Posterior cingulate gyrus (tissue), 11 donors: Measurements from ENCODE around the gene AFAP1.
A peak's percentile ranks its signal among the peaks of the same experiment; 100 is the strongest.

Experiments used
- DNase-seq, 10 donors: peaks; one replicate each; pipeline versions ENCODE4 v3.0.0 to v3.0.0-alpha.2; 2020 to 2021; ENCODE audit warnings: mixed read lengths in 3 of 10
- intact Hi-C: fragments of 100-400 bp; cut with DNase I; formaldehyde crosslinking; loops from one replicate; pipeline ENCODE4 v1.15.1; 2023

Gene AFAP1

GRCh38 chr4:7717946-7718490, 221.6 kb downstream of the AFAP1 start:
- intact Hi-C loops: no loop called here
- DNase-seq: peak in 1 of 10 donors; percentile 54

GRCh38 chr4:7717161-7717560, 222.5 kb downstream of the AFAP1 start:
- intact Hi-C loops: no loop called here

GRCh38 chr4:7716010-7716721, 223.5 kb downstream of the AFAP1 start:
- intact Hi-C loops: no loop called here
- DNase-seq: no peak

More at GRCh38 chr4:7717161-7717560, 222.5 kb downstream of the AFAP1 start:
- DNase-seq: no peak

GRCh38 chr4:7715271-7716009, 224.2 kb downstream of the AFAP1 start:
- DNase-seq: peak in 1 of 10 donors; percentile 65
- intact Hi-C loops: no loop called here

GRCh38 chr4:7714738-7715137, 224.9 kb downstream of the AFAP1 start:
- peak in 1 of 10 donors; percentile 15 for DNase-seq
- intact Hi-C loops: no loop called here

- intact Hi-C loops: no loop called here
- peak in 1 of 10 donors; percentile 59 for DNase-seq
These were observed 225.5 kb downstream of the AFAP1 start for GRCh38 chr4:7714176-7714575.

GRCh38 chr4:7713757-7714156, 225.9 kb downstream of the AFAP1 start:
- peak in 1 of 10 donors; percentile 35 for DNase-seq
- intact Hi-C loops: no loop called here

- peak in 2 of 10 donors; percentile 53 to 62 for DNase-seq
- intact Hi-C loops: no loop called here
These were observed 227.5 kb downstream of the AFAP1 start for GRCh38 chr4:7712021-7712671.

GRCh38 chr4:7711307-7711963, 228.2 kb downstream of the AFAP1 start:
- intact Hi-C loops: no loop called here
- peak in 2 of 10 donors; percentile 30 to 64 for DNase-seq

- intact Hi-C loops: no loop called here
- peak in 2 of 10 donors; percentile 63 to 82 for DNase-seq
These were observed 228.9 kb downstream of the AFAP1 start for GRCh38 chr4:7710576-7711306.

- intact Hi-C loops: no loop called here
- DNase-seq: peak in 2 of 10 donors; percentile 44 to 54
These were observed 229.5 kb downstream of the AFAP1 start for GRCh38 chr4:7710126-7710525.

GRCh38 chr4:7709431-7709830, 230.2 kb downstream of the AFAP1 start:
- intact Hi-C loops: no loop called here
- peak in 3 of 10 donors; percentile 30 to 56 (median 39) for DNase-seq

- peak in 3 of 10 donors; percentile 14 to 78 (median 60) for DNase-seq
- intact Hi-C loops: no loop called here
These were observed 230.7 kb downstream of the AFAP1 start for GRCh38 chr4:7708981-7709380.
